ENCODE data around the gene BHMT. TPM values are rescaled to one million over a fixed set of nuclear protein-coding genes. Genes with fewer than 3 reads are reported as not detected.
A peak's percentile ranks its signal among the peaks of the same experiment; 100 is the strongest.
"Not testable (repeated sequence)": the region's sequence is repeated elsewhere in the genome, so short reads cannot be mapped to it uniquely, and the experiment has no call there.

BHMT gene
- total RNA-seq, 2 donors from 2014 or later, result not detected

DNA sequence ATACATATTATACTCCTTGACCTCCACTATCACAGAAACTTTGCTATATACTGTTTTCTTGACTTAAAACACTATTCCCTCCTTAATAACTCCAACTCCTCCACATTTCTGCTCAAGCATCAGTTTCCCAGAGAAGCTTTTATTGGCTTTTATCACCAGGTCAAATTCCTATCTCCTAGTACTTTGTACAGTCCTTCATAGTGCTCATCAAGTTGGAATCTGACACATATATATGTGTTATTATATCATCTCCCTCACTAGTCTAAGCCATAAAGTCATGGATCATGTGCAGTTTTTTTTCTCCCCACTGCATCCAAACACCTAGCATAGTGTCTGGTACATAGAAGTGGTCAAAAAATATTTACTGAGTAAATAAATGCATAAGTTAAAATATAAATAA lies 59.1 kb downstream of the BHMT start:
- Mint-ChIP-seq H3K9me3 (no peaks in the 10 kb centered on the region), H3K36me3 (no peaks in the 10 kb centered on the region), H3K27me3 (no peaks in the 10 kb centered on the region), H3K27ac (no peak overlapping the region), H3K4me3 (no peak overlapping the region), H3K4me1 (ENCODE audit: low read depth in 2 of 2) (peaks cover 0 to 4% of the 10 kb centered on the region in 2 donors)
- ATAC-seq, result no peak
- no peak for DNase-seq (ENCODE audit: low spot score)

DNA sequence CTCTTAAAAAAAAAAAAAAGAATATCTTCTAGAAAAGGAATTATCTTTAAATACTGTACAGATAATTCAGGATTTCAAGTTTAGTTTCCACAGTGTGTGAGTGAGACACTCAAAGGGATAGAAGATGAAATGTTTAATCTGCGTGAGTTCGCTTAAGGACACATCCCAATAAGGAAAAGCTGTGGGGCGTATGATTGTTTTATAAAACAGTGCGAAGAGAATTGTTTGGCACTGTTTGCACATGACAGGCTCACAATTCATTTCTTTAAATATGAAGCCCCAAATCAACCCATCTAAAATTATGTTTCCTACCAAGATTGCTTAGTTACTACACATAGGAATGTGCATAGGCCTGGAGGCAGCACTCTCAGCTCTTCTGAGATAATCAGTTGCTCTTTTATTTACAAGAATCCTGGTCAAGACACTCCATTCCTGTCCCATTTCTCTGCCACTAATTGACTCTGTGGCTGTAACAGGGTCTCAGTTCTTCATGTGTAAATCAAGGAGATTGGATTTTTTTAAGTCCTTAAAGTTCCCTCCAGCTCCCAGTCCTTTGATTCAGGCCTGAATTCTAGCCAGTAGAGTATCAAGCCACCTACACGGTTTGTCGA lies 60.1 kb downstream of the BHMT start:
- Mint-ChIP-seq H3K36me3 (no peaks in the 10 kb centered on the region), H3K27ac (no peak overlapping the region), H3K27me3 (no peaks in the 10 kb centered on the region), H3K9me3 (no peaks in the 10 kb centered on the region), H3K4me3 (no peak overlapping the region), H3K4me1 (ENCODE audit: low read depth in 2 of 2) (peaks cover 0 to 4% of the 10 kb centered on the region in 2 donors)
- no peak for DNase-seq (ENCODE audit: low spot score)
- ATAC-seq, result no peak

DNA sequence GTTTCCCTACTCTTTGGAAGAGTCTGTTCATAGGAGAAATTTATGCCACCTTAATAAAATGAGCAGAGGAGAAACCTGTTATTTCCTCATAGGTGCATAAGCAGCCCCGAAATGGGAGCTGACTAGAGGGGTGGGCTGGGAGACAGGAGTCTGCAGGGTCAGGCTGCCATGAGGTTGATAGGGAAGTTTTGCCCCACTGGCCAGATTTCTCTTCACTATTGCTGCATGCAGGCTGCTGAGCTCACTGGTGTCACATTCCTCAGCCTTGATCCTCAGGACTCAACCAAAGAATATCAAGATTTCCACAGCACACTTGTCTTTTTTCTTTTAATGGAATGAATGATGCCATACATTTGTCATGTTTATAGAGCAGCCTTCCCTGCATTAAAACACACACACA lies 60.7 kb downstream of the BHMT start:
- no peaks in the 10 kb centered on the region for H3K9me3 Mint-ChIP-seq
- no peaks in the 10 kb centered on the region for H3K36me3 Mint-ChIP-seq
- no peaks in the 10 kb centered on the region for H3K27me3 Mint-ChIP-seq
- ATAC-seq (no peak), DNase-seq (ENCODE audit: low spot score) (no peak)
- H3K27ac Mint-ChIP-seq, result no peak overlapping the region
- peaks cover 0 to 4% of the 10 kb centered on the region in 2 donors for H3K4me1 Mint-ChIP-seq (ENCODE audit: low read depth in 2 of 2)
- H3K4me3 Mint-ChIP-seq, result no peak overlapping the region

DNA sequence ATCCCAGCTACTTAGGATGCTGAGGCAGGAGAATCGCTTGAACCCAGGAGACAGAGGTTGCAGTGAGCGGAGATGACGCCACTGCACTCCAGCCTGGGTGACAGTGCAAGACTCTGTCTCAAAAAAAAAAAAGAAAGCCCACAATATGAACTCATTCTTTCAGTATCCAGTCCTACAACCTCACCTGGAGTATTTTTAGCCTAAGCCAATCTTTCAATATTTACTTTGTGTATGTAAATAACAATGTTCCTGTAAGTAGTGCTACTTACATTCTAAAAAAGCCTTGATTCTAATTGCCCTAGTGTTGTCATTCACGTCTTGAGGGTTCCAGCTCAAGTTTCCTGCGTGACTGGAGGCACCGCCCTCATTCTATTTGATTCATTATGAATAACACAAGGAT lies 62.0 kb downstream of the BHMT start:
- no peaks in the 10 kb centered on the region for H3K9me3 Mint-ChIP-seq
- no peaks in the 10 kb centered on the region for H3K36me3 Mint-ChIP-seq
- DNase-seq (ENCODE audit: low spot score) (no peak), ATAC-seq (no peak)
- H3K27me3 Mint-ChIP-seq, result no peaks in the 10 kb centered on the region
- H3K4me1 Mint-ChIP-seq (ENCODE audit: low read depth in 2 of 2), result peaks cover 0 to 4% of the 10 kb centered on the region in 2 donors
- no peak overlapping the region for H3K4me3 Mint-ChIP-seq
- no peak overlapping the region for H3K27ac Mint-ChIP-seq

DNA sequence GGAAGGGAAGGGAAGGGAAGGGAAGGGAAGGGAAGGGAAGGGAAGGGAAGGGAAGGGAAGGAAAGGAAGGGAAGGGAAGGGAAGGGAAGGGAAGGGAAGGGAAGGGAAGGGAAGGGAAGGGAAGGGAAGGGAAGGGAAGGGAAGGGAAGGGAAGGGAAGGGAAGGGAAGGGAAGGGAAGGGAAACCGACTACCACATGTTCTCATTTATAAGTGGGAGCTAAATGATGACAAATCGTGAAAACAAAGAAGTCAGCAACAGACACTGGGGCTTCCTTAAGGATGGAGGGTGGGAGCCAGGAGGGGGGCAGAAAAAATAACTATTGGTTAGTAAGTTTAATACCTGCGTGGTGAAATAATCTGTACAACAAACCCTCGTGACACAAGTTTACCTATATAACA lies 68.8 kb downstream of the BHMT start:
- not testable (repeated sequence) for DNase-seq (ENCODE audit: low spot score); H3K27me3 Mint-ChIP-seq; H3K36me3 Mint-ChIP-seq; H3K27ac Mint-ChIP-seq; ATAC-seq; H3K4me3 Mint-ChIP-seq; H3K4me1 Mint-ChIP-seq (ENCODE audit: low read depth in 2 of 2); H3K9me3 Mint-ChIP-seq

DNA sequence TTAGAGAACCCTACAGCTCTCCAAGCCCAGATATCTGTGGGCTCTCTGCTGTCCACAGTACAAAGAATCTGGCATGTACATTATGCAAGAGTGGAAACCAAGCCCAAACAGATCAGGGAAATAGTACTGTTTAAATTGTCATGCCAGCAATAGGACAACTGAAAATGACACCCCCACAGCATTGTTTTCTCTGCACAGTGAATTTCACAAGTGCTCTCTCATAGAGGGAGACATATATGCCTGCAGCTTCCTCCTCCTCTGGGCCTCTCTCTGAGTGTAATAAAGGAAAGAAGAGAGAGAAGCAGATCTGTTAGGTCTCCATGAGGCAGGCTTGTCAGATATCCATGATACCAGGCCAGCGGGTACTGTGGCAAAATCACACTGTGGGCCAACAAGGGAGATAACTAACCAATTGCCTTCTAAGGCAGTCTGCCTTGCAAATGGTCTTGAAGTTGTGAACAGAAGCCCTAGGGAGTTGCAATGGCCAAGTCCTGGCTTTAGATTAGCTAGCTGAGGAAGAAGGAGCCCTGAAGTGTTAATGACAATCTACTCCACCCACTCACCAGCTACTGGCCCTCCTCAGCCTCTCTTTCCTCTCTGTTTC lies 69.9 kb downstream of the BHMT start:
- no peaks in the 10 kb centered on the region for H3K36me3 Mint-ChIP-seq
- H3K9me3 Mint-ChIP-seq, result no peaks in the 10 kb centered on the region
- H3K4me1 Mint-ChIP-seq (ENCODE audit: low read depth in 2 of 2), result no peaks in the 10 kb centered on the region
- H3K27ac Mint-ChIP-seq, result no peak overlapping the region
- no peak overlapping the region for H3K4me3 Mint-ChIP-seq
- no peak for DNase-seq (ENCODE audit: low spot score)
- peak in 1 of 2 donors; percentile 6 for ATAC-seq
- H3K27me3 Mint-ChIP-seq, result no peaks in the 10 kb centered on the region

Other genes starting within 250 kb of the BHMT start
- gene ARSB, start 126.5 kb upstream of the BHMT start, total RNA-seq, result 10 to 100 TPM; 15.4 to 22.3 TPM
- gene DMGDH, start 42.1 kb upstream of the BHMT start, total RNA-seq, result 1 to 10 TPM in 1 of 2 donors, not detected in 1; 1.3 TPM
- not detected for gene BHMT2, start 42.0 kb upstream of the BHMT start, total RNA-seq
- gene JMY, start 124.3 kb downstream of the BHMT start, total RNA-seq, result 1 to 10 TPM; 3.4 to 5.4 TPM